Skin epidermis (tissue), 12 donors: ENCODE measurements around the gene ZNF223.

Source experiments
- H3K27ac ChIP-seq, 21 experiments: fragments of 200-600 bp; sonication (generic) in 11 of 21; one replicate each; pipeline ENCODE4 v1.5.0; 2020; ENCODE audit warnings: mild to moderate bottlenecking in 3 of 21, inconsistent platforms in 2 of 21, moderate library complexity in 2 of 21
- H3K4me3 ChIP-seq, 7 experiments: fragments of 200-600 bp; sonication (generic) in 2 of 7; one replicate each; pipeline ENCODE4 v1.5.0; 2020; ENCODE audit warnings: inconsistent platforms in 2 of 7, mild to moderate bottlenecking in 2 of 7, moderate library complexity in 1 of 7

Gene ZNF223

DNA sequence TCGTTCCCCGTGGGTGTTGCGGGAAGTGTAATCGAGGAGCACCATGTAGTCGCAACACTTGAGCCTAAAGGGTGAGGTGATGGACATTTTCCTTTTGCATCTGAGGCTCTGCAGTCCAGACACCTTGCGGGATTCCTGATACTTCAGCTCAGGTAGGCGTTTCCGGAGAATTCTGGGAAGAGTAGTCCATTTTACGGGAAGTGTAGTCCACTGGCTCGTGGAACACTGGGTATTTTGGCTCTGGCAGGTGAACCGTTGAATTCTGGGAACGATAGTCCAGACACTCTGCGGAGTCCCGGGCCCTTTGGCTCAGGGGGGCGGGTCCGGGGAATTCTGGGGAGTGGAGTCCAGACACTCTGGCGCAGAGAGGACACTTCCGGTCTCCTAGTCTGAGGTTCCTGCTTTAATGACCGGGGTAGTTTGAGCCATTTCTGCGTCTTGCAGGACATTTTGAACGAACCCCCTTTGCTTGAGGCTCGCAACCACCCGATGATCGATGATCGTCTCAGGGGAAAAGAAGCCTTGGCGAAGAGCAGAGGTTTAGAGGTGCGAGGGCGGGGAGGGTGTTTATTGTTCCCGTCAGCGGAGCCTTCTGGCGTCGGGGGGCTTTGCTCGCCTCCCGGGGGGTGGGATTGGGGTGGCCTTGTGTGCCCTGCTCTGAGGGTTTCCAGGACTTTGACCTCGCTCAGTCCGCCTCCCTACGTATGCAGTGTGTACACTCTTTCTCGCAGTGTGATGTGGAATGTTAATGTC lies at the start of gene ZNF223:
ZNF223 (plus strand) TSS at position 387 of the 753 bp plus-strand sequence. CDS start 3,141 bp downstream, outside the sequence.
- Histone ChIP-seq H3K27ac (peak within 1 kb of the TSS in 19 of 21 experiments; percentile 46 to 91 (median 81)), H3K4me3 (peak within 1 kb of the TSS; percentile 56 to 77 (median 65))

DNA sequence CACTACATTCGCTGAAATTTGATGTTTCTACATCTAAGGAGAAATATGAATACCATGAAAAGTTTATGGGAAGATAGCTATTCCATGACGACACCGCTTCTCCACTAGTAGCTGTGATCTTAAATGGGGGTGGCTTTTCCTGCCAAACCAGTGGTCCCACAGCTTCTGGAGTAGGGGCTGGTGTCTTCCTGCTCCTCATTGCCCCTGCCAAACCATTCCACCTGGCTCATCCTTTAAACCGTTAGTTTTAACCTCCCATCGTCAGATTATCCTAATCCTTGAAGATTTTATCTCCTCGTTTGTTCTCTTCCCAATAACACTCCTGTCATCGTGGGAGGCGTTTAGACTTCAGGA lies 49.6 kb upstream of the ZNF223 start:
- H3K4me3 ChIP-seq: peak overlapping the region; percentile 56 to 88 (median 79)

DNA sequence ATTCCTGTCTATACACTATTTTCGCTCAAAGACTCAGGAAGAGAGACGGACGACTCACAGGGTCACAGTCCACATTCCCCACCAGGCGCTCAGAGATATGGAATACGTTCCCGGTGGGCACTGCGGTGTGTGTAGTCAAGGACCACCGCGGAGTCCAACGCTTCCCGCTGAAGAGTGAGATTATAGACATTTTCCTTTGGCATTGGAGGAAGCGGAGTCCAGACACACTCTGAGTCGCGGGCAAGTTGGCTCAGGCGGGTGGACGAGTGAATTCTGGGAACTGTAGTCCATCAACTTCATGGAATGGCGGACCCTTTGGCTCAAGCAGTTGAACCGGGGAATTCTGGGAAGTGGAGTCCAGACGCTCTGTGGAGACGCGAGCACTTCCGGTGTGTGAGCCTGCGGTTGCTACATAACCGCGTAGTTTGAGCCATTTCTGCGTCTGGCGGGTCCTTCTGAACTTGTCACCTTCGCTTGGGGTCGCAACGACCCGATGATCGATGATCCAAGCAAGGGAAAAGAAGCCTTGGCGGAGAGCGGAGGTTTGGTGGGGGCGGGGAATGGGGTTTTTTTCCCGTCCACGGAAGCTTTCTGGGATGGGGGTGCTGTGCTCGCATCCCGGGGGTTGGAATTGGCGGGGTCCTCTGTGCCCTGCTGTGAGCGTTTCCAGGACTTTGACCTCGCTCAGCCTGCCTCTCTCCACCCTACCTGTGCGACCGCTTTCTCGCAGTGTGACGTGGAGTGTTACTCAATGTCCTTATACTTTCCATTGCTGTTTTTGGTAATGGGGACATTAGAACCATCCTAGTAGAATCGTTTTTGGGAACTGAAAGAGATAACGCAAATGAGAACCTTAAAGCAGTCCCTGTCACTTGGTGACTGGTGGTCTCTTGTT lies 49.0 kb upstream of the ZNF223 start, which contains the start of gene ZNF230:
ZNF230 (plus strand) TSS at position 392 of the 895 bp plus-strand sequence. CDS start 4,122 bp downstream, outside the sequence.
- peak within 1 kb of the TSS in 20 of 21 experiments; percentile 34 to 90 (median 81) for H3K27ac ChIP-seq
- H3K4me3 ChIP-seq: peak within 1 kb of the TSS; percentile 56 to 88 (median 79)

More for the DNA sequence above, 49.6 kb upstream of the ZNF223 start:
- H3K27ac ChIP-seq: peak overlapping the region in 20 of 21 experiments; percentile 34 to 90 (median 80)

DNA sequence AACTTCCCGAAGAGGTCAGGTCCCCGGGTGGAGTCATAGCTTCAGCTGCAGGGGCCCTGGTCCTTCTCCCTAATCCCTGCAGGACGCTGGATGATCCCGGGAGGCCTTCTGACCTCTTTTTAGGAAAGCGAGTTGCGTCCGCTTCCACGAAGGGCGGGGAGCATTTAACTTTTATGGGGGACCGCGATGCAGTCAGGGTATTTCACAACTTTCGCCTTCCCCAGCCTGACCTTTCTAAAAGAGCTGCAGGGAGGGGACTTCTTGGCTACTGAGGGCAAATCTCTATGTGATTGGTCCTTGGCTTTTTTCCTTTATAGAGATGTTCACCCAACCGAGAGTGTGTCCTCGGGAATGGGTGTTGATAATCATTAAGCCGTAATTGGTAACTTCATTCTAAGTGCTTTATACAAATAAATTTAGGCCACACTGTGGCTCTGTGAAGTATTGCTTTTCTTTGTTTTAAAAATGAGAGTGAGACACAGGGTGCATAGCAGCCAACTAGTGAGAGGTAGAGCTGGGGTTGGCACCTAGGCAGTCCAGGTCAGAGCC lies 48.3 kb upstream of the ZNF223 start:
- Histone ChIP-seq H3K4me3 (peak overlapping the region; percentile 56 to 88 (median 79)), H3K27ac (peak overlapping the region in 17 of 21 experiments; percentile 31 to 90 (median 83))

GRCh38 chr19:44005973-44006372 lies 45.9 kb upstream of the ZNF223 start:
- no peak overlapping the region for H3K27ac ChIP-seq
- no peak overlapping the region for H3K4me3 ChIP-seq

DNA sequence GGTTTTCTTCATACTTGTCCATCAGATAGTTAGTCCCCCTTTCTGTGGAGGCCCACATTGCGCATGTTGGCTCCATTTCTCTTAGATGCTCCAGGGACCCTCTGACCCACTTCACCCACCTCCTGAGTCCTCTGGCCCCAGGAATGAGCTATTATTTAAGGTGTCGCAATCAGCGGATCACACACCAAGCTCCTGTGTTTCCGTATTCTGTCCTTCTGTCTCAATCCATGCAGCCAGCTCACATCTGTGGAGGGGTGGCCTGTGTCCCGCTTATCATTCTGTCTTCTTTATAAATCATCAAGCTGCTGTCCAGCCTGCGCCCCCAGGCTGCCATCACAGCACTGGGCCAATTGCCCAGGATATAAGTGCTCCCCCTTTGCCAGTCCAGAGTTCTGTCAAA lies 44.4 kb upstream of the ZNF223 start:
- H3K27ac ChIP-seq: no peak overlapping the region
- no peak overlapping the region for H3K4me3 ChIP-seq

DNA sequence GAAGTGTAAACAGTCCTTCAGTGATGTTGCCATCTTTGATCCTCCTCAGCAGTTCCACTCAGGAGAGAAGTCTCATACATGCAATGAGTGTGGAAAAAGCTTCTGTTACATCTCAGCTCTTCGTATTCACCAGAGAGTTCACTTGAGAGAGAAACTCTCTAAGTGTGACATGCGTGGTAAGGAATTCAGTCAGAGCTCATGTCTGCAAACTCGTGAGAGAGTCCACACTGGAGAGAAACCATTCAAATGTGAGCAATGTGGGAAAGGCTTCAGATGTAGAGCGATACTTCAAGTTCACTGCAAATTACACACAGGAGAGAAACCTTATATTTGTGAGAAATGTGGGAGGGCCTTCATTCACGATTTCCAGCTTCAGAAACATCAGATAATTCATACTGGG lies 41.4 kb upstream of the ZNF223 start:
- H3K4me3 ChIP-seq: no peak overlapping the region
- no peak overlapping the region for H3K27ac ChIP-seq

- no peak overlapping the region for H3K27ac ChIP-seq
- no peak overlapping the region for H3K4me3 ChIP-seq
Measured at GRCh38 chr19:44019498-44019897, 32.3 kb upstream of the ZNF223 start.

DNA sequence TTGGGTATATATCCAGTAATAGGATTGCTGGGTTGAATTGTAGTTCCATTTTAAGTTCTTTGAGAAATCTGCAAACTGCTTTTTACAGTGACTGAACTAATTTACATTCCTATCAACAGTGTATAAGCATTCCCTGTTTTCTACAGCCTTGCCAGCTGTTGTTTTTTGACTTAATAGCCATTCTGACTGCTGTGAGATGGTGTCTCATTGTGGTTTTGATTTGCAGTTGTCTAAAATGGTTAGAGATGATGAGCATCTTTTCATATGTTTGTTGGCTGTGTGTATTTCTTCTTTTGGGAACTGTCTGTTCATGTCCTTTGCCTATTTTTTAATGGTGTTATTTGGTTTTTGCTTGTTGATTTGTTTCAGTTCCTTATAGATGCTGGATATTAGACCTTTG lies 30.6 kb upstream of the ZNF223 start:
- Histone ChIP-seq H3K4me3 (no peak overlapping the region), H3K27ac (no peak overlapping the region)

DNA sequence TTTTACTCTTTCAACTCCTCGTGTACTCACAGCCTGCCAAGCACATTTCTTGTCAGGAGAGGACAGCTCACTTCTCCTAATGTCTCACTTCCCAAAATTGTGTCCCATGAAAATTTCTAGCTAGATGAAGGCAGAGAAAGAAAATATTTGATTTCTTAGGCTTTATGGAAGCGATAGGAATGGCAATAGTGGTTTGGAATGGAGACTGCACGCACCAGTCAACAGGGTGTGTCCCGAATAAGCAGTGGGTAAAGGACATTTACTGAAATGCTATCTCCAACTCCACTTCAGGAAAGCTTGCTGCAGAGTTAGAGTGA lies 27.0 kb upstream of the ZNF223 start:
- Histone ChIP-seq H3K27ac (peak overlapping the region in 12 of 21 experiments; percentile 23 to 89 (median 70)), H3K4me3 (peak overlapping the region; percentile 53 to 84 (median 68))

DNA sequence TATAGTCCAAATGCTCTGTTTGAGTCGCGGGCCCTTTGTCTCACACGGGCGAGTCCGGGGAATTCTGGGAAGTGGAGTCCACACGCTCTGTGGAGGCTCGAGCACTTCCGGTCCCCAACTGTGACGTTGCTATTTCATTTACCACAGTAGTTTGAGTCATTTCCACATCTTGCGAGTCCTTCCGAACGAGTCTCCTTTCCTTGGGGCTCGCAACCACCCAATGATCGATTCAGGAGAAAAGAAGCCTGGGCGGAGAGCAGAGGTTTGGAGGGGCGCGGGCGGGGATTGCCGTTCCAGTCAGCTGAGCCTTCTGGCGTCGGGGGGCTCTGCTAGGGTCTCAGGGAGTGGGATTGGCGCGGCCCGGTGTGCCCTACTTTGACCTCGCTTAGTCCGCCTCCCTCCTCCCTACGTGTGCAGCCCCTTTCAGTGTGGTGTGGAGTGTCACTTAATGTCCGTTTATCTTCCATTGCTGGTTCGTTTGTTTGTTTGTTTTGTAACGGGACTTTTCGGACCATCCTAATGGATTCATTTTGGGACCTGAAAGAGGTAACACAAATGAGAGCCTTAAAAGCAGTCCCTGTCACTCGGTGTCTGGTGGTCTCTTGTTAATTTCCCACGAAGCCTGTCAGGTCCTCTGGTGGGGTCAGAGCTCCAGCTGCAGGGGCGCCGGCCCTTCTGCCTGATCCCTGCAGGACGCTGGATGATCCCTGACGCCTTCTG lies 26.5 kb upstream of the ZNF223 start, which contains the start of gene ZNF222:
ZNF222 (plus strand) TSS at position 163 of the 720 bp plus-strand sequence; CDS start at position 221, 58 bp downstream.
- Histone ChIP-seq H3K27ac (peak within 1 kb of the TSS in 20 of 21 experiments; percentile 23 to 89 (median 70)), H3K4me3 (peak within 1 kb of the TSS; percentile 53 to 84 (median 68))

DNA sequence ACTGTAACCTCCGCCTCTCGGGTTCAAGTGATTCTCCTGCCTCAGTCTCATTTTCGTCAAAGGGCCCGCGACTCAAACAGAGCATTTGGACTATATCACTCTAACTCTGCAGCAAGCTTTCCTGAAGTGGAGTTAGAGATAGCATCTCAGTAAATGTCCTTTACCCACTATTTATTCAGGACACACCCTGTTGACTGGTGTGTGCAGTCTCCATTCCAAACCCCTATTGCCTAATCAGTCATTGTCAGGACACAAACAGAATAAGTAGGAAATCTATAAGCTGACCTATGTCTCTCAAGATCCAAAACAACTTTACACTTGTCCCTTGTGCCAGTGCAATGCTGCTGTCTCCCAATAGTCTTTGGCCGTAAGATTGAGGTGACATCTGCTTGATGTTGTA lies 25.2 kb upstream of the ZNF223 start:
- Histone ChIP-seq H3K4me3 (no peak overlapping the region), H3K27ac (no peak overlapping the region)

DNA sequence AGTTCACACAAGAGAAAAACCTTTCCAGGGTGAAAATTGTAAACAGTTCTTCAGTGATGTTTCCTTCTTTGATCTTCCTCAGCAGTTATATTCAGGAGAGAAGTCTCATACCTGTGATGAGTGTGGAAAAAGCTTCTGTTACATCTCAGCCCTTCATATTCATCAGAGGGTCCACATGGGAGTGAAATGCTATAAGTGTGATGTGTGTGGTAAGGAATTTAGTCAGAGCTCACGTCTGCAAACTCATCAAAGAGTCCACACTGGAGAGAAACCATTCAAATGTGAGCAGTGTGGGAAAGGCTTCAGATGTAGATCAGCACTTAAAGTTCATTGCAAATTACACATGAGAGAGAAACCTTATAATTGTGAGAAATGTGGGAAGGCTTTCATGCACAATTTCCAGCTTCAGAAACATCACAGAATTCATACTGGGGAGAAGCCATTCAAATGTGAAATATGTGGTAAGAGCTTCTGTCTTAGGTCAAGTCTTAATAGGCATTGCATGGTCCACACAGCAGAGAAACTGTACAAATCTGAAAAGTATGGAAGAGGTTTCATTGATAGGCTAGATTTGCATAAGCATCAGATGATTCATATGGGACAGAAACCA lies 19.7 kb upstream of the ZNF223 start:
- Histone ChIP-seq H3K4me3 (no peak overlapping the region), H3K27ac (no peak overlapping the region)

DNA sequence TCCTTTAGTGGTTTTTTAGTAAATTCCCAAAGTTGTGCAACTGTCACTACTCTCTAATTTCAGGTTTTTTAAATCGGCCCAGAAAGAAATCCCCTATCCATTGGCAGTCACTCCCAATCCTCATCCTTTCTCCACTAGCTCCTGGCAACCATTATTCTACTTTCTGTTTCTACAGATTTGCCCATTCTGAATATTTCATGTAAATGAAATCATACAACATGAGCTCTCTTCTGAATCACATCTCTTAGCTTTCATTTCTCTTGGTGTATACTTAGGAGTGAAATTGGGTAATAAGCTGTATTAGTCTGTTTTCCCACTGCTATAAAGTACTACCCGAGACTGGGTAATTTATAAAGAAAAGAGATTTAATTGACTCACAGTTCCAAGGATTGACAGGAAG lies 9.7 kb upstream of the ZNF223 start:
- no peak overlapping the region for H3K27ac ChIP-seq
- no peak overlapping the region for H3K4me3 ChIP-seq

- Histone ChIP-seq H3K4me3 (peak overlapping the region; percentile 56 to 77 (median 65)), H3K27ac (peak overlapping the region in 12 of 21 experiments; percentile 12 to 84 (median 68))
Measured at GRCh38 chr19:44050740-44051649, 841 bp upstream of the ZNF223 start.

DNA sequence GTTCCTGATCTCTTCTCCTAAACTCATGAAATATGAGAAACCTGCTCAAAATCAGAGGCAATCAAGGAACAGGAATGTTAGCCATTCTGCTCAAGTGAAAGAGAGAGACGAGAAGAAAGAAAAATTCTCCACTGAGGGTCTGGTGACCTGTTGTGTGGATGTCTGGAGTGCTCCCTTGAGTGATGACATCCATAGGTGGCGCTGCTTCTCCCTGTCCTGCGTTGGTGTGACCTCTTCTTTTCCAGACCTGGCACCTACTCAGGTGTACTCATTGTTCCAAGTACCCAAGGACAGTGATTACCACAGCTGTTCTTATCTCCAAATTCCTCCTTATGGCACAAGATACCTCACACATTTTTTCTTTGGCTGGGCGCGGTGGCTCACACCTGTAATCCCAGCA lies 4.0 kb downstream of the ZNF223 start:
- Histone ChIP-seq H3K27ac (no peak overlapping the region), H3K4me3 (no peak overlapping the region)

DNA sequence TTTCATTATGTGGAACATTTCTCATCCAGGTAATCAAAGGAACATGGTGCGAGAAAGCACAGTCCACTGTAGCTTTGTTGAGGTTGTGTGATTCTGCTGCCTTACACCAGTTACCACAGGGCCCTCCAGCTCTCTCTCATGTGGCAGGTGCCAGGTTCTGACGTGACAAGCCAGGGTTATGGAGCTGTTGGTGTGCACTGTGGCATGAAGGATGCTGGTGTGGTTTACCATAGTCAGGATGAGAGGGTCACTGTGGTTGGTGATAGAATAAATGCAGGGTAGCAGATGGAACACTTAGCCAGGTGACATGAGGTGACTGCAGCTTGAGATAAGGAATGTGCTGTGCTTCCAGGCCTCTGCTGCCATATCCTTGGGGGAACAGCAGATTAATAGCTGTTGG lies 7.4 kb downstream of the ZNF223 start:
- H3K4me3 ChIP-seq: no peak overlapping the region
- no peak overlapping the region for H3K27ac ChIP-seq

DNA sequence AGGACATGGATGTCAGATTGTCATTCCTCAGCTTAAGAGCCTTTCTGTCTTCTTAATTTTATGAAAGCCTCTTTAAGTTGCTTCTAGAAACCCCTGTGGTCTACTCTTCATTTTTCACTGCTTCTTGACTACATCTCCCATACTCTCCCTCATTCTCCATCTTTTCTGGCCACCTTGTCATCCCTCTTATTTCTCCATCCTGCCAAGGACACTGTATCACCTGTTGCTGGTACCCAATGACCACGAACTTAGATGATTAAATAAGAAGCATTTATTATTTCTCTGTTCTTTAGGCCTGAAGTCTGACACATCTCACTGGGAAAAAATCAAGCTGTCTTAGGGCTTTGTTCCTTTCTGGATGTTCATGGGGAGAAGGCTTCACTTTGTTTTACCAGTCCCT lies 9.2 kb downstream of the ZNF223 start:
- no peak overlapping the region for H3K27ac ChIP-seq

More for the DNA sequence above, 9.2 kb downstream of the ZNF223 start:
- no peak overlapping the region for H3K4me3 ChIP-seq
